ENCODE measurements around the gene ANGPT4. TPM values are rescaled to one million over a fixed set of nuclear protein-coding genes. Genes with fewer than 3 reads are reported as not detected.

The ANGPT4 gene
- polyA plus RNA-seq, 3 donors, result 0.07 to 0.14 TPM; not detected in 1

DNA sequence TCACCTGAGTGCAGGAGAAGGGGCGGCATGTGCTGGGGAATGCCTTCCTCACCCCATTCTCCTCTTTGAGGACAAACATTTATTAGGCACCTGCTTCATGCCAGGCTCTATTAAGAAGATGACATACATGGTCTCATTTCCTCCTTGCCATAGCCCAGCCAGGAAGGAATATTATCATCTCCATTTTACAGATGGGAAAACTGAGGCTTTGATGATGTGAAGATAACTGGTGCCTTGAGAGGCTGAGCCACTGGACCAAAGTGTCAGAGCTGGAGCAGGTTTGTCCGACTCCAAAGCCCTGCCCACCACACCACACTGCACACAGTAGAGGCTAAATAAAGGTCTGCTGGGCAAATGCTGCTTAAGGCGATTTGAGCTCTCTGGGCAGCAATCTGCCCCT, 45.4 kb downstream of the ANGPT4 start:
- no peak overlapping the region for H3K27ac Mint-ChIP-seq
- no peaks in the 10 kb centered on the region for H3K9me3 ChIP-seq (replicated peaks in 1 of 2; ENCODE audit: control insufficient read depth in 1 of 2, insufficient read depth in 1 of 2, low read length in 2 of 2)
- no peak overlapping the region for H3K4me3 Mint-ChIP-seq
- no peaks in the 10 kb centered on the region for H3K4me1 ChIP-seq (ENCODE audit: control insufficient read depth in 1 of 2, insufficient read depth in 2 of 2, low read length in 2 of 2)
- H3K9ac ChIP-seq (ENCODE audit: insufficient read depth, low read length, poor library complexity, severe bottlenecking), result no peak overlapping the region
- peaks cover 4 to 9% (median 5%) of the 10 kb centered on the region in 3 donors for H3K27me3 Mint-ChIP-seq (ENCODE audit: low read depth in 3 of 3)
- peaks cover 0 to 4% (median 0%) of the 10 kb centered on the region in 7 donors for H3K9me3 Mint-ChIP-seq
- H3K4me3 ChIP-seq (replicated peaks in 1 of 3; ENCODE audit: low read depth in 2 of 3, low read length in 3 of 3), result no peak overlapping the region
- no peak overlapping the region for H3K27ac ChIP-seq (ENCODE audit: low read depth in 1 of 2, low read length in 2 of 2)
- DNase-seq, result no peak
- no peaks in the 10 kb centered on the region for H3K36me3 ChIP-seq (replicated peaks in 1 of 2; ENCODE audit: control insufficient read depth in 1 of 2, insufficient read depth in 2 of 2, low read length in 2 of 2)
- H2AFZ ChIP-seq (ENCODE audit: insufficient read depth, low read depth, low read length, poor library complexity, severe bottlenecking), result no peak overlapping the region
- no peaks in the 10 kb centered on the region for H3K79me2 ChIP-seq (ENCODE audit: insufficient read depth, low read length)
- intact Hi-C loops (cut with micrococcal nuclease), result no loop called here
- WGBS (ENCODE audit: insufficient coverage), result no CpG with 5 or more reads among the region's 3 CpGs
- no peaks in the 10 kb centered on the region for H3K27me3 ChIP-seq (ENCODE audit: control insufficient read depth in 2 of 2, insufficient read depth in 2 of 2, low read length in 2 of 2)
- TF ChIP-seq, protein P1, sequence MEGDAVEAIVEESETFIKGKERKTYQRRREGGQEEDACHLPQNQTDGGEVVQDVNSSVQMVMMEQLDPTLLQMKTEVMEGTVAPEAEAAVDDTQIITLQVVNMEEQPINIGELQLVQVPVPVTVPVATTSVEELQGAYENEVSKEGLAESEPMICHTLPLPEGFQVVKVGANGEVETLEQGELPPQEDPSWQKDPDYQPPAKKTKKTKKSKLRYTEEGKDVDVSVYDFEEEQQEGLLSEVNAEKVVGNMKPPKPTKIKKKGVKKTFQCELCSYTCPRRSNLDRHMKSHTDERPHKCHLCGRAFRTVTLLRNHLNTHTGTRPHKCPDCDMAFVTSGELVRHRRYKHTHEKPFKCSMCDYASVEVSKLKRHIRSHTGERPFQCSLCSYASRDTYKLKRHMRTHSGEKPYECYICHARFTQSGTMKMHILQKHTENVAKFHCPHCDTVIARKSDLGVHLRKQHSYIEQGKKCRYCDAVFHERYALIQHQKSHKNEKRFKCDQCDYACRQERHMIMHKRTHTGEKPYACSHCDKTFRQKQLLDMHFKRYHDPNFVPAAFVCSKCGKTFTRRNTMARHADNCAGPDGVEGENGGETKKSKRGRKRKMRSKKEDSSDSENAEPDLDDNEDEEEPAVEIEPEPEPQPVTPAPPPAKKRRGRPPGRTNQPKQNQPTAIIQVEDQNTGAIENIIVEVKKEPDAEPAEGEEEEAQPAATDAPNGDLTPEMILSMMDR (IDR thresholded peaks at IDR 0.05), result no peak
- H3K4me2 ChIP-seq (replicated peaks; ENCODE audit: extremely low read depth, low read length, poor library complexity, severe bottlenecking), result no peak overlapping the region
- peaks cover 6% of the 10 kb centered on the region for H3K4me1 Mint-ChIP-seq
- H3K36me3 Mint-ChIP-seq, result no peaks in the 10 kb centered on the region
- H4K20me1 ChIP-seq (ENCODE audit: insufficient read depth, low read length), result no peaks in the 10 kb centered on the region

DNA sequence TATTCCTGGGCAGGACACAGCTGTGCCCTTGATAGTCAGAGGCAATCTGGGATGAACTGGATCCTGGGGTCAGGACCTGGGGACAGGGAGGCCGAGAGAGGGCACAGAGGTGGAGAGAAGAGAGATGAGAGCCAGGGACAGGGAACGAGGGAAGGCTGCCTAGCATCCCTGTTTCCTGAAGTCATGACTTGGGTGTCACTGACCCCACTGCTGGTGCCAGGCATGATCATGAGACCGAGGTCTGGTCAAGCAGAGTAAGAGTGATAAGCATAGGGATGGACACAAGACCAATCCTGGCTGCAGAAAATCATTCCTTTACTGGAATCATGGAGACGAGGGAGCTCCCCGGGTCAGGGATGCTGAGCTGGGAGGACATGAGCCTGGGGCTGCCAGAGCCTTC, 46.5 kb downstream of the ANGPT4 start:
- TF ChIP-seq, protein P1 (IDR thresholded peaks at IDR 0.05), result no peak
- Histone ChIP-seq H3K4me1 (ENCODE audit: control insufficient read depth in 1 of 2, insufficient read depth in 2 of 2, low read length in 2 of 2) (no peaks in the 10 kb centered on the region), H3K27ac (ENCODE audit: low read depth in 1 of 2, low read length in 2 of 2) (no peak overlapping the region), H3K36me3 (replicated peaks in 1 of 2; ENCODE audit: control insufficient read depth in 1 of 2, insufficient read depth in 2 of 2, low read length in 2 of 2) (no peaks in the 10 kb centered on the region), H4K20me1 (ENCODE audit: insufficient read depth, low read length) (no peaks in the 10 kb centered on the region), H2AFZ (ENCODE audit: insufficient read depth, low read depth, low read length, poor library complexity, severe bottlenecking) (no peak overlapping the region), H3K4me2 (replicated peaks; ENCODE audit: extremely low read depth, low read length, poor library complexity, severe bottlenecking) (no peak overlapping the region), H3K9me3 (replicated peaks in 1 of 2; ENCODE audit: control insufficient read depth in 1 of 2, insufficient read depth in 1 of 2, low read length in 2 of 2) (no peaks in the 10 kb centered on the region), H3K9ac (ENCODE audit: insufficient read depth, low read length, poor library complexity, severe bottlenecking) (no peak overlapping the region), H3K79me2 (ENCODE audit: insufficient read depth, low read length) (no peaks in the 10 kb centered on the region), H3K4me3 (replicated peaks in 1 of 3; ENCODE audit: low read depth in 2 of 3, low read length in 3 of 3) (no peak overlapping the region), H3K27me3 (ENCODE audit: control insufficient read depth in 2 of 2, insufficient read depth in 2 of 2, low read length in 2 of 2) (no peaks in the 10 kb centered on the region)
- Mint-ChIP-seq H3K4me3 (no peak overlapping the region), H3K27me3 (ENCODE audit: low read depth in 3 of 3) (peaks cover 5 to 9% (median 7%) of the 10 kb centered on the region in 3 donors), H3K9me3 (peaks cover 0 to 7% (median 0%) of the 10 kb centered on the region in 7 donors), H3K27ac (peak overlapping the region in 1 of 7 donors; percentile 36), H3K36me3 (no peaks in the 10 kb centered on the region), H3K4me1 (peaks cover 7% of the 10 kb centered on the region)
- intact Hi-C loops (cut with micrococcal nuclease), result no loop called here
- WGBS (ENCODE audit: insufficient coverage), result 93% methylated on average over 4 of the region's 5 CpGs
- DNase-seq, result no peak
